Thymus (tissue), 11 donors: Measurements from ENCODE around the gene TRIO. TPM values are rescaled to one million over a fixed set of nuclear protein-coding genes. Genes with fewer than 3 reads are reported as not detected.

Experiments
- DNase-seq, 9 donors: peaks; one replicate each; pipeline ENCODE4 v3.0.0-alpha.2; 2013; ENCODE audit warnings: low spot score in 9 of 9, low read depth in 6 of 9, missing footprints in 1 of 9
- H3K27ac ChIP-seq, 2 donors: one replicate each; pipeline ENCODE4 v1.5.1; 2013; ENCODE audit warnings: control low read depth in 1 of 2, low read depth in 1 of 2, low read length in 1 of 2, mild to moderate bottlenecking in 1 of 2, moderate library complexity in 1 of 2
- H3K27me3 ChIP-seq, 2 donors: one replicate each; pipeline ENCODE4 v1.5.1; 2013; ENCODE audit warnings: low read length in 1 of 2; ENCODE audit not compliant: control insufficient read depth in 2 of 2, insufficient read depth in 1 of 2
- H3K36me3 ChIP-seq, 2 donors: one replicate each; pipeline ENCODE4 v1.5.1; 2013; ENCODE audit warnings: low read length in 1 of 2, mild to moderate bottlenecking in 1 of 2, moderate library complexity in 1 of 2; ENCODE audit not compliant: control insufficient read depth in 2 of 2, insufficient read depth in 2 of 2
- H3K4me1 ChIP-seq, 2 donors: one replicate each; pipeline ENCODE4 v1.5.1; 2013; ENCODE audit warnings: low read length in 2 of 2; ENCODE audit not compliant: control insufficient read depth in 2 of 2, insufficient read depth in 2 of 2
- H3K4me3 ChIP-seq, 2 donors: one replicate each; pipeline ENCODE4 v1.5.1; 2013; ENCODE audit warnings: low read length in 2 of 2, control low read depth in 1 of 2, mild to moderate bottlenecking in 1 of 2
- H3K9me3 ChIP-seq, 2 donors: one replicate each; pipeline ENCODE4 v1.5.1; 2013; ENCODE audit warnings: low read length in 1 of 2, mild to moderate bottlenecking in 1 of 2; ENCODE audit not compliant: control insufficient read depth in 2 of 2, insufficient read depth in 1 of 2
- WGBS: extraction: QIAGEN DNeasy Blood & Tissue Kit; methylation state at CpG from one replicate; pipeline ENCODE4 v1.1.7; 2013; 5-methylcytosine and 5-hydroxymethylcytosine counted together
- polyA plus RNA-seq: library from polyadenylated mRNA; stranded (reverse); fragments of 200-250 nt; gene quantifications from one replicate; pipeline ENCODE4 v1.2.3, GENCODE V29; 2013
- total RNA-seq: library from RNA; stranded (reverse); fragments of 120-200 nt; gene quantifications from one replicate; pipeline ENCODE4 v1.2.4, GENCODE V29; 2013
- donor health status: healthy.

Gene TRIO
- total and polyA plus RNA-seq, 2 donors, result 26.9 to 52.1 TPM

DNA sequence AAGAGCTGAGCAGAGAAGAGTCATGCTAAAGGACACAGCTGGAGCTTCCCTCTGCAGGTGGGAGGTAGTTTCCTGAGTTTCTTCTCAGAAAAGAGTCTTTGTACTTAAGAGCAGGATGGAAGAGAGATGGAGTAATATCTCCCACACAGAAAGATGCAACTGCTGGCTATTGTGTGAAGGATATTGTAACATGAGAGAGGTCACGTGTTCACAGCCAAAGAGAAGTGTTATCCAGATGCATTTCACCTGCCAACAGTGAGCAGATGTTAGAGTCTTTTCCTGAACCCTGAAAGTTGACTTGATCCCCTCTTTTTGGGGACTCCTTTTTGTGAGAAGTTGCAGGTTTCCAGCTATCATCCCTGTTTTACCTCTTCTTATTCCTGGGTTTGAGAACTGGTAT is 14.0 kb upstream of the TRIO start:
- no peak overlapping the region for H3K27ac ChIP-seq
- 78% methylated on average over 1 of the region's 1 CpG for WGBS
- no peaks in the 10 kb centered on the region for H3K36me3 ChIP-seq
- no peak overlapping the region for H3K4me3 ChIP-seq
- no peaks in the 10 kb centered on the region for H3K9me3 ChIP-seq
- DNase-seq, result no peak
- no peaks in the 10 kb centered on the region for H3K4me1 ChIP-seq
- H3K27me3 ChIP-seq, result no peaks in the 10 kb centered on the region

DNA sequence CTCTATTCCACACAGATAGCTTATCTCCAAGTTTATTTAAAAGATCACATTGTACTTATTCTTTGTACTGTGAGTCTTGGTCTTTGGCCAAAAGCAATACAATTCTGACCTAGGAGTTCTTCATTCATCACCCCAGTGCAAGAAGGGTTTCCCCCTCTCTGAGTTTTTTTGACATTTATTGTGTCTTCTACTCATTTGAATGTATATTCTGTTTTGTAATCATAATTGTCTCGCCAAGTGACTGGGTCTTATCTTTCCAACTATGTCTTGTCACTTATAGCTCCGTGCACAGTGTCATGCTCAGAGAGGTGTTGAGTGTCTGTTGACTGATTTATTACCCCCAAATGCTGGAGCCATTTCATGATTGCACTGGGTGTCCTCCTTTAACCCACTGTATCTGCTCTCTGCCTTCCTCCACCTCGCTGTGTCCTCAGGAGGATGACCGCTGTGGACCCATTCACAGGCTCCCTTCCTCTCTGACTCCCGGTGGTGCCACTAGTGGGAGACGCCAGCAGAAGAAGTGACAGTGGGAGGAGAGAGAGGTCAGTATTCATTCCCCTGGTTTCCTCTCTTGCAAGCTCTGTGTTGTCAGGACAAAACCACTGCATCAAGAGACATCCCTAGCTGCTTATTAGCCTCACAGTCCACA is 11.2 kb upstream of the TRIO start:
- Histone ChIP-seq H3K27ac (no peak overlapping the region), H3K27me3 (no peaks in the 10 kb centered on the region), H3K4me3 (no peak overlapping the region), H3K36me3 (no peaks in the 10 kb centered on the region), H3K4me1 (no peaks in the 10 kb centered on the region), H3K9me3 (peaks cover 0 to 6% of the 10 kb centered on the region in 2 donors)
- no peak for DNase-seq
- WGBS, result 88% methylated on average over 6 of the region's 6 CpGs

DNA sequence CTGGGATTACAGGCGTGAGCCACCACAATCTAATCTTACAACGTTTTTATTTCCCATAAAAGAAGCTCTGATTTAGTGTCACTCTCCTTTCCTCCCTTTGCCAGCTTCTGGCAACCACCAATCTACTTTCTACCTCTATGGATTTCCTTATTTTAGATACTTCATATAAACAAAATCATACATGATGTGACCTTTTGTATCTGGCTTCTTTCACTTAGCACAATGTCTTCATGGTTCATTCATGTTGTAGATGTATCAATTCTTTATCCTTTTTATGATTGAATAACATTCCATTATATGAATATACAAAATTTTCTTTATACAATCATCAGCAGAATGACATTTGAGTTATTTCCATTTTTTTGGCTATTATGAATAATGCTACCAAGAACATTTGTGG is 9.7 kb upstream of the TRIO start:
- H3K27ac ChIP-seq, result no peak overlapping the region
- no peak for DNase-seq
- H3K4me1 ChIP-seq, result no peaks in the 10 kb centered on the region
- H3K36me3 ChIP-seq, result no peaks in the 10 kb centered on the region
- peaks cover 0 to 6% of the 10 kb centered on the region in 2 donors for H3K9me3 ChIP-seq
- WGBS, result 94% methylated on average over 2 of the region's 2 CpGs
- no peaks in the 10 kb centered on the region for H3K27me3 ChIP-seq
- H3K4me3 ChIP-seq, result no peak overlapping the region

DNA sequence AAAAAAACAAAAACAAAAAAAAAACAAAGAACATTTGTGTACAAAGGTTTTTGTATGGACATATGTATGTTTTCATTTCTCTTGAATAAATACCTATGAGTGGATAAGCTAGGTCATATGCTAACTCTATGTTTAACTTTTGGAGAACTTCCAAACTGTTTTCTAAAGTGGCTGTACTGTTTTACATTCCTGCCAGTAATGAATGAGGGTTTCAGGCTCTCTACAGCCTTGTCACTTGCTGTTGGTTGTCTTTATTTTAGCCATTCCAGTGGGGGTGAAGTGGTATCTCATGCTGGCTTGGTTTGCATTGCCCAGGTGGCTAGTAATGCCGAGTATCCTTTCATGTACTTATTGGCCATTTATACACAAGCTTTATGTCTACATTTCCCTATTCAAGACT is 9.1 kb upstream of the TRIO start:
- Histone ChIP-seq H3K36me3 (no peaks in the 10 kb centered on the region), H3K4me1 (no peaks in the 10 kb centered on the region), H3K27ac (no peak overlapping the region), H3K27me3 (no peaks in the 10 kb centered on the region), H3K9me3 (peaks cover 0 to 6% of the 10 kb centered on the region in 2 donors), H3K4me3 (no peak overlapping the region)
- no peak for DNase-seq
- WGBS, result 100% methylated on average over 1 of the region's 1 CpG

DNA sequence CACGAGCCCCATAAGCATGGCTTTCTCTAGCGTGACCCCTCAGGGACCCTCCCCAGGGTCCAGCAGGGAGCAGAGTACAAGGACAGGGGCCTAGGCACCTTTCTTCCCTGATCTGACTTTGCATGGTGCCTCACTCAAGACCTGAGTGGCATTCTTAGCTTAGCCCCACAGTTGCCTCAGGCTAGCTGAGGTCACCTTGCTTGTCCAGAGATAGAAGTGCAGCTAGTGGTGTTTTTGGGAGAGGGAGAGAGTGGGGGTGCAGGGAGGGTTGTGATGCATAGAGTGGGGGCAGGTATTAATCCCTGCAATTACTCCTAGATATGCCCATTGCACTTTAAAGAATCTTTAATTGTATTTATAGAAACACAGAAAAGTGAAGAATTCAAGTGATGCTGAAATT is 8.4 kb upstream of the TRIO start:
- Histone ChIP-seq H3K36me3 (no peaks in the 10 kb centered on the region), H3K9me3 (peaks cover 0 to 6% of the 10 kb centered on the region in 2 donors), H3K27ac (no peak overlapping the region), H3K27me3 (no peaks in the 10 kb centered on the region), H3K4me1 (no peaks in the 10 kb centered on the region), H3K4me3 (no peak overlapping the region)
- no peak for DNase-seq
- WGBS, result 93% methylated on average over 2 of the region's 2 CpGs

DNA sequence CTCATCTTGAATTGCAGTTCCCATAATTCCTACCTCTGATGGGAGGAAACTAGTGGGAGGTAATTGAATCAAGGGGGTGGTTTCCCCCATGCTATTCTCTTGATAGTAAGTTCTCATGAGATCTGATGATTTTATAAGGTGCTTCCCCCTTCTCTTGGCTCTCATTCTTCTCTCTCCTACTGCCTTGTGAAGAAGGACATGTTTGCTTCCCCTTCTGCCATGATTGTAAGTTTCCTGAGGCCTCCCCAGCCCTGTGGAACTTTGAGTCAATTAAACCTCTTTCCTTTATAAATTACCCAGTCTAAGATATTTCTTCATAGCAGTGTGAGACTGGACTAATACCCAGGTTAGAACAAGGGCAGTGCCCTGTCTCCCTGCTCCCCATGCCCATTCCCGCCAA is 7.5 kb upstream of the TRIO start:
- peaks cover 0 to 6% of the 10 kb centered on the region in 2 donors for H3K9me3 ChIP-seq
- no peak overlapping the region for H3K27ac ChIP-seq
- no peaks in the 10 kb centered on the region for H3K36me3 ChIP-seq
- H3K27me3 ChIP-seq, result no peaks in the 10 kb centered on the region
- no peak overlapping the region for H3K4me3 ChIP-seq
- no peak for DNase-seq
- 100% methylated on average over 1 of the region's 1 CpG for WGBS
- no peaks in the 10 kb centered on the region for H3K4me1 ChIP-seq

DNA sequence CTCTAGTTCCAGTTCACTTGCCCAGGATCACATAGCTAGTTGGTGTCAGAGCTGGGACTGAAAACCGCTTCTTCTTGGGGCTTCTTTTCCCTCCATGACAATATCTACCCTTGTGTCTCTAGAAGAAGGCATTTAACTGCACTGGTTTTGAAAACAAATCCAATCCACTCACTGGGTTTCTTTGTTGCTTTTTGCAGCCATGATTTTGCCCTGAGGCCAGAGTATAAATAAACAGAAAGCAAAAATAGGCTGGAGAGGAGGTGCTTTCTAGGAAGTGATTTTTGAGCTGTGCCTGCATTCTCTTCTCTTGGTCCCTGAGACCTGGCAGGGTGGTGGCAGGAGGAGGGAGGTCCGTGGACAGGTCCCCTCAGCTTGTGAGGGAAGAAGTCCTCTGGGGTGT is 6.9 kb upstream of the TRIO start:
- Histone ChIP-seq H3K9me3 (peaks cover 0 to 6% of the 10 kb centered on the region in 2 donors), H3K36me3 (no peaks in the 10 kb centered on the region), H3K27ac (no peak overlapping the region), H3K27me3 (no peaks in the 10 kb centered on the region), H3K4me1 (no peaks in the 10 kb centered on the region), H3K4me3 (no peak overlapping the region)
- WGBS, result 93% methylated on average over 2 of the region's 2 CpGs
- no peak for DNase-seq

DNA sequence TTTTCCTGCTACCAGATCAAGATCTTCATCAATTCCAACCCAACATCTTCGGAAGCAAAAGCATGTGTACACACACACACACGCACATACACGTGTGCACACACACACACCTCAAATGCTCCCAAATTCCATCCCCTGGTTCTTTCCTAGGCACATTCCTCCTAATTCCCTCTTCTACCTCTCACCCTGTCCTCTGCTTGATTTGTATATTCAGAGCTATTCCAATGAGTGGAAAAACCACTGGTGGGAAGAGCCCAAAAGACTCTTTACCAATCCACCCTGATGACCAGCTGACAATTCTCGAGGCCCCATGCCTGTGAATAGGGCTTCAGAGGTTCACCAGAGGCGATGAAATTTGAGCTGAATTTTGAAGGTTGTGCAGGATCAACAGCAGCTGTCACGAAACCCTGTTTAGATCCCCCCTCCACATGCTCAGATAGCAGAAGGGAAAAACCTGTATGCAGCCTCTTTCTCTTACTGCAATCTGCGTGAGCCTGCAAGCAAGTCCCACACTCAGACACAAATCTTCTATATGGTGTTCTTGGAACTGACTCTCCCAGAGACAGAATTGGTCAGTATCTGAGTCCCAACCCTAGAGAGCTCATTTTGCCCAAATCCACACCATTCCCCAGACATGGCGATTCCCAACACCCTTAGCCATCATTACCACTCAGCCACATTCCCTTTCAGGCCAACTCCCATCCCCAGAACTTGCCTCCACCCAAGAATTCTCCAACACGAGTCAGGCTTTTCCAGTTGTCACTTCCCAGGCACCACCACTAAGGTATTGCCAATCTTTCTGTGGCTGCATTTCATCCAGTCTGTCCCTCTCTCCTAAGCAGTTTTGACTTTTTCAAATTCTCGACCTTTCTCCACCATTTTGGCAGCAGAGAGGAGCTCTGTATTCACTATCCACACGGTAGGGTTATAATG is 4.3 kb upstream of the TRIO start:
- H3K27me3 ChIP-seq, result peaks cover 0 to 3% of the 10 kb centered on the region in 2 donors
- no peak overlapping the region for H3K4me3 ChIP-seq
- 95% methylated on average over 11 of the region's 11 CpGs for WGBS
- H3K27ac ChIP-seq, result no peak overlapping the region
- no peak for DNase-seq
- peaks cover 0 to 6% of the 10 kb centered on the region in 2 donors for H3K9me3 ChIP-seq
- peaks cover 4 to 9% of the 10 kb centered on the region in 2 donors for H3K4me1 ChIP-seq
- no peaks in the 10 kb centered on the region for H3K36me3 ChIP-seq

DNA sequence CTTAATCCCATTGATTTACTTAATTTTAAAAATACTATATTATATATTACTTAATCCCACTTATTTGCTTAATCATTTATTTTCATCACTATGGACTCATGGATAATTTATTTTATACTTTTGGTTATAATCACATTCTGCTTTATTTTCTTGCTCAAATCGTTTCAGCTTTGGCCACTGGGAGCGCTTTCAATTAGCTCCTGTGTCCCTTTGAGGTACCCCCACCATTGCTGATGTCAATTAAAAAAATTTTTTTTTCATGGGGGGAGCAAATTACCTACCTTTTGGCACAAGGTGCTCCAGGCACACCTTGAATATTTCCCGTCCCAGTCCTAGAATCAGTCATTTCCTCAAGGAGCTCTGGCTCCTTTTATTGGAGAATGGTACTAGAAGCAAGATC is 1.4 kb upstream of the TRIO start:
- no peak overlapping the region for H3K4me3 ChIP-seq
- DNase-seq, result no peak
- H3K27ac ChIP-seq, result no peak overlapping the region

More for the DNA sequence above, 1.4 kb upstream of the TRIO start:
- H3K27me3 ChIP-seq, result peaks cover 10 to 16% of the 10 kb centered on the region in 2 donors
- 84% methylated on average over 3 of the region's 3 CpGs for WGBS
- H3K36me3 ChIP-seq, result no peaks in the 10 kb centered on the region
- H3K9me3 ChIP-seq, result no peaks in the 10 kb centered on the region
- peaks cover 11 to 30% of the 10 kb centered on the region in 2 donors for H3K4me1 ChIP-seq
